T47D (cell line): ENCODE measurements around the gene RALY.
"Not testable (repeated sequence)": the region's sequence is repeated elsewhere in the genome, so short reads cannot be mapped to it uniquely, and the experiment has no call there.

Source experiments
- DNase-seq, 2 experiments: peaks; one replicate each; pipeline versions ENCODE4 v3.0.0 to v3.0.0-alpha.2; 2011 to 2012; ENCODE audit warnings: low read depth in 1 of 2, low spot score in 1 of 2
- JUND ChIP-seq: IDR thresholded peaks from 2 replicates; pipeline ENCODE4 v1.6.1; 2012; ENCODE audit warnings: low read depth
- in situ Hi-C: cut with HindIII; loops from 2 replicates; pipeline ENCODE4 v1.10.0; 2016; ENCODE audit warnings: low sequenced_read_pairs, low pct_unique_long_range_greater_than_20kb

RALY gene

GRCh38 chr20:34013554-34013953 is 19.8 kb downstream of the RALY start:
- in situ Hi-C loops, result no loop called here
- no peak for TF ChIP-seq JUND
- DNase-seq, result no peak

- DNase-seq, result no peak
- in situ Hi-C loops, result no loop called here
- no peak for TF ChIP-seq JUND
Measured at GRCh38 chr20:34014878-34015277, 21.2 kb downstream of the RALY start.

- no peak for DNase-seq
- no peak for TF ChIP-seq JUND
- in situ Hi-C loops, result no loop called here
Measured at GRCh38 chr20:34015401-34016335, 22.0 kb downstream of the RALY start.

GRCh38 chr20:34016736-34017135 is 23.0 kb downstream of the RALY start:
- no peak for DNase-seq

GRCh38 chr20:34017610-34018009 is 23.9 kb downstream of the RALY start:
- in situ Hi-C loops, result no loop called here
- TF ChIP-seq JUND, result no peak
- no peak for DNase-seq

More at GRCh38 chr20:34016736-34017135, 23.0 kb downstream of the RALY start:
- in situ Hi-C loops, result no loop called here
- TF ChIP-seq JUND, result no peak

GRCh38 chr20:34018166-34018565 is 24.5 kb downstream of the RALY start:
- in situ Hi-C loops, result no loop called here
- no peak for TF ChIP-seq JUND
- DNase-seq, result no peak

- in situ Hi-C loops, result no loop called here
- TF ChIP-seq JUND, result no peak
- DNase-seq, result peak; percentile 53 to 73
Measured at GRCh38 chr20:34022151-34022838, 28.6 kb downstream of the RALY start.

- TF ChIP-seq JUND, result no peak
- no peak for DNase-seq
- in situ Hi-C loops, result no loop called here
Measured at GRCh38 chr20:34022839-34023234, 29.1 kb downstream of the RALY start.

- no peak for TF ChIP-seq JUND
- DNase-seq, result no peak
- in situ Hi-C loops, result no loop called here
Measured at GRCh38 chr20:34023937-34024722, 30.4 kb downstream of the RALY start.

GRCh38 chr20:34024723-34025351 is 31.1 kb downstream of the RALY start:
- DNase-seq, result no peak
- TF ChIP-seq JUND, result no peak
- in situ Hi-C loops, result no loop called here

GRCh38 chr20:34028013-34028412 is 34.3 kb downstream of the RALY start:
- in situ Hi-C loops, DNase-seq: not testable (repeated sequence)

- DNase-seq, result no peak
- in situ Hi-C loops, result no loop called here
- no peak for TF ChIP-seq JUND
Measured at GRCh38 chr20:34029415-34029814, 35.7 kb downstream of the RALY start.

- TF ChIP-seq JUND, result no peak
- no peak for DNase-seq
- in situ Hi-C loops, result no loop called here
Measured at GRCh38 chr20:34030456-34030855, 36.7 kb downstream of the RALY start.
